Esophagus squamous epithelium (tissue), 5 donors: ENCODE measurements around the gene KIAA0930. TPM values are rescaled to one million over a fixed set of nuclear protein-coding genes. Genes with fewer than 3 reads are reported as not detected.

Experiments used
- DNase-seq: peaks from one replicate; lab custom pipeline; 2025; lab: John Stamatoyannopoulos, UW
- H3K27ac ChIP-seq, 4 donors: fragments of 200-600 bp; sonication (generic); one replicate each; pipeline ENCODE4 v1.5.1; 2016 to 2019; ENCODE audit warnings: mild to moderate bottlenecking in 1 of 4
- H3K27me3 ChIP-seq, 4 donors: fragments of 200-600 bp; sonication (generic); 1 replicate in 3 of 4; 2 replicates in 1 of 4; pipeline versions ENCODE4 v1.5.1 to v1.6.0; 2017 to 2021; ENCODE audit warnings: antibody characterized with exemption in 1 of 4
- H3K36me3 ChIP-seq, 3 donors: fragments of 200-600 bp; sonication (generic); one replicate each; pipeline ENCODE4 v1.5.1; 2016 to 2019
- H3K4me1 ChIP-seq, 3 donors: fragments of 200-600 bp; sonication (generic); one replicate each; pipeline ENCODE4 v1.5.1; 2017 to 2019
- H3K4me3 ChIP-seq, 4 donors: fragments of 200-600 bp; sonication (generic); 1 replicate in 3 of 4; 2 replicates in 1 of 4; pipeline ENCODE4 v1.5.1; 2016 to 2019; ENCODE audit warnings: mild to moderate bottlenecking in 2 of 4, moderate library complexity in 1 of 4
- H3K9me3 ChIP-seq, 3 donors: fragments of 200-600 bp; sonication (generic); one replicate each; pipeline ENCODE4 v1.5.1; 2016 to 2019
- CTCF ChIP-seq, 6 experiments: fragments of 450-650 bp in 4 of 6; fragments of 200-600 bp in 2 of 6; sonication (generic) in 2 of 6; IDR thresholded peaks; one replicate each; pipeline ENCODE4 v1.5.1; 2016 to 2019; ENCODE audit warnings: antibody characterized with exemption in 6 of 6, mild to moderate bottlenecking in 4 of 6, moderate library complexity in 4 of 6
- POLR2A ChIP-seq, 4 donors: fragments of 450-650 bp; IDR thresholded peaks; one replicate each; pipeline ENCODE4 v1.6.1; 2017; ENCODE audit warnings: antibody characterized with exemption in 4 of 4, mild to moderate bottlenecking in 4 of 4, moderate library complexity in 3 of 4
- WGBS, 2 donors: methylation state at CpG; one replicate each; pipeline ENCODE4 v1.1.5; 2018; 5-methylcytosine and 5-hydroxymethylcytosine counted together
- intact Hi-C: fragments of 100-400 bp; cut with DNase I; formaldehyde crosslinking; loops from one replicate; pipeline ENCODE4 v1.15.0; 2022
- total RNA-seq, 4 donors: library from RNA; depleted of rRNA; stranded (reverse); fragments of >200 nt; gene quantifications; one replicate each; pipeline ENCODE4 v1.1.0, GENCODE V29; 2016
- donor health status: DM: yes; HTN: yes; CAD: no.

Gene KIAA0930
- total RNA-seq, 4 donors from 2014 or later = 33.1 to 40.2 (median 38.1) TPM

- WGBS, 2 donors = 62 to 64% methylated on average over 18 of the region's 22 CpGs
- intact Hi-C loops = no loop called here
- no peak overlapping the region for H3K27ac ChIP-seq
- no peaks in the 10 kb centered on the region for H3K27me3 ChIP-seq
- DNase-seq = no peak
- H3K9me3 ChIP-seq = no peaks in the 10 kb centered on the region
- H3K4me3 ChIP-seq = peak overlapping the region in 1 of 4 donors; percentile 6
- H3K4me1 ChIP-seq = peaks cover 18 to 41% (median 22%) of the 10 kb centered on the region in 3 donors
- H3K36me3 ChIP-seq = peaks cover 0 to 5% (median 0%) of the 10 kb centered on the region in 3 donors
- TF ChIP-seq CTCF (IDR thresholded peaks at IDR 0.05) (no peak), POLR2A (IDR thresholded peaks at IDR 0.05) (no peak)
Measured at GRCh38 chr22:45216133-45217003, 24.3 kb downstream of the KIAA0930 start.

GRCh38 chr22:45212992-45213751 is 27.5 kb downstream of the KIAA0930 start:
- Histone ChIP-seq H3K9me3 (no peaks in the 10 kb centered on the region), H3K4me3 (peak overlapping the region in 3 of 4 donors; percentile 35 to 54 (median 37)), H3K27ac (peak overlapping the region; percentile 60 to 84 (median 76)), H3K36me3 (peaks cover 0 to 19% (median 0%) of the 10 kb centered on the region in 3 donors), H3K4me1 (peaks cover 24 to 70% (median 45%) of the 10 kb centered on the region in 3 donors), H3K27me3 (no peaks in the 10 kb centered on the region)
- WGBS, 2 donors = 59 to 70% methylated on average over 10 to 18 of the region's 22 CpGs
- intact Hi-C loops = no loop called here
- DNase-seq = no peak
- no peak for TF ChIP-seq CTCF (IDR thresholded peaks at IDR 0.05)
- no peak for TF ChIP-seq POLR2A (IDR thresholded peaks at IDR 0.05)

GRCh38 chr22:45212306-45212709 is 28.4 kb downstream of the KIAA0930 start:
- peak overlapping the region; percentile 60 to 84 (median 76) for H3K27ac ChIP-seq
- intact Hi-C loops = no loop called here
- DNase-seq = no peak
- WGBS, 2 donors = 21% methylated on average over 12 of the region's 14 CpGs; no CpG with 5 or more reads in 1 of the 2 donors
- no peaks in the 10 kb centered on the region for H3K27me3 ChIP-seq
- H3K4me3 ChIP-seq = peak overlapping the region; percentile 6 to 54 (median 36)
- peaks cover 24 to 77% (median 45%) of the 10 kb centered on the region in 3 donors for H3K4me1 ChIP-seq
- peaks cover 0 to 25% (median 0%) of the 10 kb centered on the region in 3 donors for H3K36me3 ChIP-seq
- TF ChIP-seq CTCF (IDR thresholded peaks at IDR 0.05) = peak in 4 of 6 experiments; percentile 10 to 36 (median 15)
- TF ChIP-seq POLR2A (IDR thresholded peaks at IDR 0.05) = peak in 1 of 4 donors; percentile 6
- no peaks in the 10 kb centered on the region for H3K9me3 ChIP-seq

- no peaks in the 10 kb centered on the region for H3K9me3 ChIP-seq
- peaks cover 24 to 76% (median 45%) of the 10 kb centered on the region in 3 donors for H3K4me1 ChIP-seq
- H3K4me3 ChIP-seq = peak overlapping the region; percentile 6 to 54 (median 36)
- H3K27ac ChIP-seq = peak overlapping the region; percentile 60 to 84 (median 76)
- 76 to 83% methylated on average over 1 to 13 of the region's 18 CpGs for WGBS, 2 donors
- peaks cover 0 to 25% (median 0%) of the 10 kb centered on the region in 3 donors for H3K36me3 ChIP-seq
- TF ChIP-seq CTCF (IDR thresholded peaks at IDR 0.05) (no peak), POLR2A (IDR thresholded peaks at IDR 0.05) (no peak)
- intact Hi-C loops = no loop called here
- no peaks in the 10 kb centered on the region for H3K27me3 ChIP-seq
- no peak for DNase-seq
Measured at GRCh38 chr22:45211848-45212247, 28.8 kb downstream of the KIAA0930 start.
